ENCODE measurements around the gene DCC. TPM values are rescaled to one million over a fixed set of nuclear protein-coding genes. Genes with fewer than 3 reads are reported as not detected.
"Not testable (repeated sequence)": the region's sequence is repeated elsewhere in the genome, so short reads cannot be mapped to it uniquely, and the experiment has no call there.

DCC gene
- total and polyA plus RNA-seq, 7 experiments from 2014 or later, result not detected

DNA sequence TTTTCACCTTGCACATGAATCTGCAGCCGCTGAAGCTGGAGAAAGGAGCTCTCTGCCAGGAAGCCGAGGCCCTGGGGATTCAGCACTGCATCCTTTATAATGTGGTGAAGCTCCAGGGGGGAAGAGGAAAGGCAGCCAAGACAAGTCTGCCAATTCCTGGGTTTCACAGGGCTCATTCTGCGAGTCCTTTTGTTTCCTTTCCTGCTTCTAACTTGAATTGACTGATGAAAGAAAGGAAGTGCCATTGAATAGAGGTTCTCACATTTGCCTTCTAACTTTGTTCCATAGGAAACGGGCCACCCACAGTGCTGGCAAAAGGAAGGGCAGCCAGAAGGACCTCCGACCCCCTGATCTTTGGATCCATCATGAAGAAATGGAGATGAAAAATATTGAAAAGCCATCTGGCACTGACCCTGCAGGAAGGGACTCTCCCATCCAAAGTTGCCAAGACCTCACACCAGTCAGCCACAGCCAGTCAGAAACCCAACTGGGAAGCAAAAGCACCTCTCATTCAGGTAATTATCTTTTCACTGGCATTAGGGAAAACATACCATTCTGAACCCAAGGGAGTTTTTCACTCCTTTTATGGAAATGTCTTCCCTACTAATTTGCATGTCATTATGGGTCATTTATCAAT lies 1119.1 kb downstream of the DCC start:
- H3K4me1 ChIP-seq (ENCODE audit: control insufficient read depth in 2 of 2, insufficient read depth in 2 of 2, low read length in 2 of 2), result no peaks in the 10 kb centered on the region
- intact Hi-C loops (cut with micrococcal nuclease), result no loop called here
- ChIA-PET CTCF (no interaction called here), POLR2A (no interaction called here)
- no peaks in the 10 kb centered on the region for H3K36me3 Mint-ChIP-seq
- no peak for ATAC-seq
- H3K27ac Mint-ChIP-seq, result no peak overlapping the region
- no peaks in the 10 kb centered on the region for H3K27me3 Mint-ChIP-seq
- no peaks in the 10 kb centered on the region for H3K9me3 ChIP-seq (ENCODE audit: control insufficient read depth in 2 of 3, low read length in 3 of 3)
- H3K4me3 ChIP-seq (ENCODE audit: low read length), result no peak overlapping the region
- H3K4me1 Mint-ChIP-seq, result no peaks in the 10 kb centered on the region
- no peak overlapping the region for H3K27ac ChIP-seq (ENCODE audit: low read depth, low read length)
- no peaks in the 10 kb centered on the region for H3K36me3 ChIP-seq (ENCODE audit: control insufficient read depth in 2 of 3, insufficient read depth in 3 of 3, low read length in 3 of 3)
- no peak for DNase-seq
- H3K4me3 Mint-ChIP-seq, result no peak overlapping the region
- no peaks in the 10 kb centered on the region for H3K27me3 ChIP-seq (ENCODE audit: control insufficient read depth in 2 of 2, insufficient read depth in 2 of 2, low read length in 2 of 2)
- peaks cover 0 to 9% (median 3%) of the 10 kb centered on the region in 11 donors for H3K9me3 Mint-ChIP-seq

DNA sequence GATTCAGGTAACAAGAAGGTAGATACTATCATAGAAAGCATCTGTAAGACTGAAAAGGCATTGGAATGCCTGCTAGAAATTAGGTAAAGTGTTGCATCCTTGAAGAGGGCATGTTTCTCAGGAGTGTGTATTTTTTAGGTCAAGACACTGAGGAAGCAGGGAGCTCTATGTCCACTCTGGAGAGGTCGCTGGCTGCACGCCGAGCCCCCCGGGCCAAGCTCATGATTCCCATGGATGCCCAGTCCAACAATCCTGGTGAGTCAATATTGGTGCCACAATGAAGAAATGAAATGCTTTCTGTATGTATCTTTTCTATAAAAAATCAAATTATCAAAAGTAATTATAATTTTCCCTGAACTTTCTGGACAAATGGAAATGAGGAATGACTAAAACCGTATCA lies 1127.8 kb downstream of the DCC start:
- Mint-ChIP-seq H3K4me3 (no peak overlapping the region), H3K36me3 (peaks cover 0 to 2% (median 0%) of the 10 kb centered on the region in 5 donors), H3K27ac (no peak overlapping the region), H3K4me1 (no peaks in the 10 kb centered on the region), H3K9me3 (peaks cover 0 to 26% (median 6%) of the 10 kb centered on the region in 11 donors), H3K27me3 (peaks cover 0 to 6% (median 0%) of the 10 kb centered on the region in 5 donors)
- no peaks in the 10 kb centered on the region for H3K36me3 ChIP-seq (ENCODE audit: control insufficient read depth in 2 of 3, insufficient read depth in 3 of 3, low read length in 3 of 3)
- intact Hi-C loops (cut with micrococcal nuclease), result no loop called here
- DNase-seq (no peak), ATAC-seq (no peak)
- H3K9me3 ChIP-seq (ENCODE audit: control insufficient read depth in 2 of 3, low read length in 3 of 3), result no peaks in the 10 kb centered on the region
- no peaks in the 10 kb centered on the region for H3K4me1 ChIP-seq (ENCODE audit: control insufficient read depth in 2 of 2, insufficient read depth in 2 of 2, low read length in 2 of 2)
- ChIA-PET POLR2A (no interaction called here), CTCF (no interaction called here)
- H3K4me3 ChIP-seq (ENCODE audit: low read length), result no peak overlapping the region
- no peak overlapping the region for H3K27ac ChIP-seq (ENCODE audit: low read depth, low read length)
- H3K27me3 ChIP-seq (ENCODE audit: control insufficient read depth in 2 of 2, insufficient read depth in 2 of 2, low read length in 2 of 2), result no peaks in the 10 kb centered on the region

DNA sequence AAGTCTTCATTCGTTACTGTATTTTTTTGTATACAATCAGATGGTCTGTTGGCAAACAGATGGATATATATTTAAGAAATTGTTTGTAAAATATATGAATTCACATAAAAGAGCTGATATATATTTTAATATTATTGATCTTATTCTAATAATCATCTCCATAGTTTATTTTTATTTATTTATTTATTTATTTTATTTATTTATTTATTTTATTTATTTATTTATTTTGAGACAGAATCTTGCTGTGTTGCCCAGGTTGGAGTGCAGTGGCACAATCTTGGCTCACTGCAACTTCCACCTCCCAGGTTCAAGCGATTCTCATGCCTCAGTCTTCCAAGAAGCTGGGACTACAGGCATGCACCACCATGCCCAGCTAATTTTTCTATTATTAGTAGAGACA lies 1128.2 kb downstream of the DCC start:
- H3K4me1 Mint-ChIP-seq; H3K4me3 Mint-ChIP-seq; H3K9me3 ChIP-seq (ENCODE audit: control insufficient read depth in 2 of 3, low read length in 3 of 3); DNase-seq; CTCF ChIA-PET; H3K27ac Mint-ChIP-seq; H3K4me1 ChIP-seq (ENCODE audit: control insufficient read depth in 2 of 2, insufficient read depth in 2 of 2, low read length in 2 of 2); POLR2A ChIA-PET; H3K27me3 ChIP-seq (ENCODE audit: control insufficient read depth in 2 of 2, insufficient read depth in 2 of 2, low read length in 2 of 2); H3K27me3 Mint-ChIP-seq; H3K27ac ChIP-seq (ENCODE audit: low read depth, low read length); H3K36me3 ChIP-seq (ENCODE audit: control insufficient read depth in 2 of 3, insufficient read depth in 3 of 3, low read length in 3 of 3); H3K36me3 Mint-ChIP-seq; intact Hi-C loops (cut with micrococcal nuclease); H3K4me3 ChIP-seq (ENCODE audit: low read length); ATAC-seq: not testable (repeated sequence)
- H3K9me3 Mint-ChIP-seq, result peaks cover 0 to 27% (median 6%) of the 10 kb centered on the region in 11 donors

GRCh38 chr18:53472546-53472945 lies 1132.5 kb downstream of the DCC start:
- DNase-seq, result no peak
- intact Hi-C loops (cut with micrococcal nuclease), result no loop called here
- no peak for ATAC-seq
- H3K4me3 Mint-ChIP-seq, result no peak overlapping the region
- H3K4me1 ChIP-seq (ENCODE audit: control insufficient read depth in 2 of 2, insufficient read depth in 2 of 2, low read length in 2 of 2), result no peaks in the 10 kb centered on the region
- no peaks in the 10 kb centered on the region for H3K4me1 Mint-ChIP-seq
- ChIA-PET CTCF (no interaction called here), POLR2A (no interaction called here)
- H3K4me3 ChIP-seq (ENCODE audit: low read length), result no peak overlapping the region
- no peaks in the 10 kb centered on the region for H3K36me3 ChIP-seq (ENCODE audit: control insufficient read depth in 2 of 3, insufficient read depth in 3 of 3, low read length in 3 of 3)
- peaks cover 3 to 22% (median 8%) of the 10 kb centered on the region in 11 donors for H3K9me3 Mint-ChIP-seq
- peaks cover 0 to 6% (median 0%) of the 10 kb centered on the region in 5 donors for H3K27me3 Mint-ChIP-seq
- no peaks in the 10 kb centered on the region for H3K27me3 ChIP-seq (ENCODE audit: control insufficient read depth in 2 of 2, insufficient read depth in 2 of 2, low read length in 2 of 2)
- H3K36me3 Mint-ChIP-seq, result peaks cover 0 to 10% (median 0%) of the 10 kb centered on the region in 5 donors
- H3K27ac ChIP-seq (ENCODE audit: low read depth, low read length), result no peak overlapping the region
- H3K9me3 ChIP-seq (ENCODE audit: control insufficient read depth in 2 of 3, low read length in 3 of 3), result no peaks in the 10 kb centered on the region
- no peak overlapping the region for H3K27ac Mint-ChIP-seq

DNA sequence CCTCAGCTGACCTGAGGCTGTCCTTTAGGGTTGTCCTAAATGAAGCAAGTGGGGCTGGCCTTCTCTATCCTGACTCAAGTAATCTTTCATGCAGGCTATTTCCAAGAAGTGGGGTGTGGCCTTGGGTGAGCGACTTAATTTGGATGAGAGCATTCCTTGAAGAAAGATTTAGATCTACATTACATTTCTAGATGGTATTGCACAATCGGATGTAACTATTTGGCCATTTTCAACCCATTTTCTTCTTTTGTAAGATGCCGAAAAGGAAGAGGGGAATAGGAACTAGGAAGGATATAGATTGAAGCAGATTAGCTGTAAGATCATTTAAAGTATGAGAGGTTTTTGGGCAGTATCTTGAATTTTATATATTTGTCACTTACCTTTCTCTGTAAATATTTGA lies 1138.2 kb downstream of the DCC start:
- H3K4me1 Mint-ChIP-seq, result no peaks in the 10 kb centered on the region
- intact Hi-C loops (cut with micrococcal nuclease), result no loop called here
- POLR2A ChIA-PET, result no interaction called here
- peaks cover 0 to 11% (median 4%) of the 10 kb centered on the region in 11 donors for H3K9me3 Mint-ChIP-seq
- no peaks in the 10 kb centered on the region for H3K27me3 ChIP-seq (ENCODE audit: control insufficient read depth in 2 of 2, insufficient read depth in 2 of 2, low read length in 2 of 2)
- no peak overlapping the region for H3K4me3 Mint-ChIP-seq
- DNase-seq, result no peak
- H3K4me3 ChIP-seq (ENCODE audit: low read length), result no peak overlapping the region
- ATAC-seq, result no peak
- no peaks in the 10 kb centered on the region for H3K4me1 ChIP-seq (ENCODE audit: control insufficient read depth in 2 of 2, insufficient read depth in 2 of 2, low read length in 2 of 2)
- no peak overlapping the region for H3K27ac Mint-ChIP-seq
- CTCF ChIA-PET, result no interaction called here
- H3K36me3 ChIP-seq (ENCODE audit: control insufficient read depth in 2 of 3, insufficient read depth in 3 of 3, low read length in 3 of 3), result no peaks in the 10 kb centered on the region
- no peaks in the 10 kb centered on the region for H3K9me3 ChIP-seq (ENCODE audit: control insufficient read depth in 2 of 3, low read length in 3 of 3)
- peaks cover 0 to 4% (median 0%) of the 10 kb centered on the region in 5 donors for H3K36me3 Mint-ChIP-seq
- no peak overlapping the region for H3K27ac ChIP-seq (ENCODE audit: low read depth, low read length)
- H3K27me3 Mint-ChIP-seq, result no peaks in the 10 kb centered on the region

DNA sequence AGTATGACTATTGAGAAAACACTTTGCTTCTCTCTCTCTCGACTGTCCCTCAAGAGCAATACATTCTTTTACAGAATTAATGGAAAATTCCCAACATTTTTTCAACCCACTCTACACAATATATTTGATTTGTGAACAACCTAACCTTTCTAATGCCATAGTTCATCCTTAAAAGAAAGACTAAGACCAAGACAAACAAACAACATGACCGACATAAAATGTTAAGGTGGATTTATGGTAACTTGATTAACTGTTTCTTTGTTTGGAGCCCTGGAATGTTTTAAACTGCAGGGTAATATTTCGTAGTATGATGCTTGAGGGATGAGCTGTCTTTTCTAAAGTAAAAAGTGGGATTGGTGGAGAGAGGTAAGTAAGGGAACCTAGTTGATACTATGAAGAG lies 1146.3 kb downstream of the DCC start:
- no peaks in the 10 kb centered on the region for H3K27me3 Mint-ChIP-seq
- ChIA-PET CTCF (no interaction called here), POLR2A (no interaction called here)
- Histone ChIP-seq H3K36me3 (ENCODE audit: control insufficient read depth in 2 of 3, insufficient read depth in 3 of 3, low read length in 3 of 3) (no peaks in the 10 kb centered on the region), H3K4me1 (ENCODE audit: control insufficient read depth in 2 of 2, insufficient read depth in 2 of 2, low read length in 2 of 2) (no peaks in the 10 kb centered on the region), H3K27me3 (ENCODE audit: control insufficient read depth in 2 of 2, insufficient read depth in 2 of 2, low read length in 2 of 2) (no peaks in the 10 kb centered on the region), H3K9me3 (ENCODE audit: control insufficient read depth in 2 of 3, low read length in 3 of 3) (no peaks in the 10 kb centered on the region), H3K4me3 (ENCODE audit: low read length) (no peak overlapping the region), H3K27ac (ENCODE audit: low read depth, low read length) (no peak overlapping the region)
- no peak for ATAC-seq
- no peaks in the 10 kb centered on the region for H3K36me3 Mint-ChIP-seq
- no peak for DNase-seq
- no peaks in the 10 kb centered on the region for H3K4me1 Mint-ChIP-seq
- no peak overlapping the region for H3K4me3 Mint-ChIP-seq
- no peak overlapping the region for H3K27ac Mint-ChIP-seq
- peaks cover 0 to 10% (median 0%) of the 10 kb centered on the region in 11 donors for H3K9me3 Mint-ChIP-seq
- intact Hi-C loops (cut with micrococcal nuclease), result no loop called here

DNA sequence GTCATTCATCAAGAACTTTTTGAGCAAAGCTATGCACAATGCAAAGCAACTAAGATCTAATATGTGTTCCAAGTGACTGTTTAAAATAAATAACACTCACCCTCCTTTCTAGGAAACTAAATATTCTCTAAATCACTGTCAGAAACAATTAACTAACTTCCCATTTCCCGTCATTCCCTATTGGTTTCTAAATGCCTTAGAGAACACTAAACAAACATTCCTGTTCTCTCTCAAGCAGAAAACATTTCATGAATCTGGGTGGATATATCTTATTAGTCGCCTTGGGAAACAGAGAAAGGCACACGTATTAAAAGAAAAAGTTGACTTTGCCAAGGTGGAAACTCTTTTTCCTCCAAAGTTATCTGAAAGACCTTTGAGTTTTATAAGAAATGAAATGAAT lies 1149.3 kb downstream of the DCC start:
- Mint-ChIP-seq H3K9me3 (peaks cover 0 to 18% (median 8%) of the 10 kb centered on the region in 11 donors), H3K4me3 (no peak overlapping the region), H3K27ac (no peak overlapping the region), H3K27me3 (no peaks in the 10 kb centered on the region), H3K36me3 (no peaks in the 10 kb centered on the region), H3K4me1 (no peaks in the 10 kb centered on the region)
- Histone ChIP-seq H3K4me3 (ENCODE audit: low read length) (no peak overlapping the region), H3K27me3 (ENCODE audit: control insufficient read depth in 2 of 2, insufficient read depth in 2 of 2, low read length in 2 of 2) (no peaks in the 10 kb centered on the region), H3K4me1 (ENCODE audit: control insufficient read depth in 2 of 2, insufficient read depth in 2 of 2, low read length in 2 of 2) (no peaks in the 10 kb centered on the region), H3K36me3 (ENCODE audit: control insufficient read depth in 2 of 3, insufficient read depth in 3 of 3, low read length in 3 of 3) (no peaks in the 10 kb centered on the region), H3K27ac (ENCODE audit: low read depth, low read length) (no peak overlapping the region), H3K9me3 (ENCODE audit: control insufficient read depth in 2 of 3, low read length in 3 of 3) (no peaks in the 10 kb centered on the region)
- intact Hi-C loops (cut with micrococcal nuclease), result no loop called here
- no peak for ATAC-seq
- CTCF ChIA-PET, result no interaction called here
- no peak for DNase-seq
- POLR2A ChIA-PET, result no interaction called here

All from naive thymus-derived CD4-positive, alpha-beta T cell (primary cell).